ENCODE measurements around the gene RASGEF1C. TPM values are rescaled to one million over a fixed set of nuclear protein-coding genes. Genes with fewer than 3 reads are reported as not detected.

The RASGEF1C gene
- total RNA-seq, 4 donors from 2014 or later: 1.2 to 3.1 (median 2.5) TPM

DNA sequence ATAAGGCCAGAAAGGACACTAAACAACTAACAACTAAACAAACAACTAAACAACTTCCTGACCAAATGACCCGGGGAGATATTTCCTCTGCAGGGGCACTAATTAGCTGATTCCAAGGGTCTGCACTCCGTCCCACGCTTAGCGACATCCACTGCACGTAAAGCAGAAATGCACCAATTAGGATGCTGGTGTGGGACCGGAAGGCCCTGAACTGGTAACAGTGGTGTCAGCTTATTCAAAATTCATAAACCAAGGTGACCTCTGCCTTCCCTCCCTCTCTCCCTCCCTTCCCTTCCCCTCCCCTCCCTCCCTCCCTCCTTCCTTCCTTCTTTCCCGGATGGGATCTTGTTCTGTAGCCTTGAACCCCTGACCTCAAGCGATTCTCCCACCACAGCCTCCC lies 9.6 kb downstream of the RASGEF1C start:
- WGBS: 67% methylated on average over 8 of the region's 8 CpGs
- intact Hi-C loops (cut with DNase I): no loop called here
- H3K4me1 ChIP-seq: no peaks in the 10 kb centered on the region
- TF ChIP-seq, protein P1, sequence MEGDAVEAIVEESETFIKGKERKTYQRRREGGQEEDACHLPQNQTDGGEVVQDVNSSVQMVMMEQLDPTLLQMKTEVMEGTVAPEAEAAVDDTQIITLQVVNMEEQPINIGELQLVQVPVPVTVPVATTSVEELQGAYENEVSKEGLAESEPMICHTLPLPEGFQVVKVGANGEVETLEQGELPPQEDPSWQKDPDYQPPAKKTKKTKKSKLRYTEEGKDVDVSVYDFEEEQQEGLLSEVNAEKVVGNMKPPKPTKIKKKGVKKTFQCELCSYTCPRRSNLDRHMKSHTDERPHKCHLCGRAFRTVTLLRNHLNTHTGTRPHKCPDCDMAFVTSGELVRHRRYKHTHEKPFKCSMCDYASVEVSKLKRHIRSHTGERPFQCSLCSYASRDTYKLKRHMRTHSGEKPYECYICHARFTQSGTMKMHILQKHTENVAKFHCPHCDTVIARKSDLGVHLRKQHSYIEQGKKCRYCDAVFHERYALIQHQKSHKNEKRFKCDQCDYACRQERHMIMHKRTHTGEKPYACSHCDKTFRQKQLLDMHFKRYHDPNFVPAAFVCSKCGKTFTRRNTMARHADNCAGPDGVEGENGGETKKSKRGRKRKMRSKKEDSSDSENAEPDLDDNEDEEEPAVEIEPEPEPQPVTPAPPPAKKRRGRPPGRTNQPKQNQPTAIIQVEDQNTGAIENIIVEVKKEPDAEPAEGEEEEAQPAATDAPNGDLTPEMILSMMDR (IDR thresholded peaks at IDR 0.05): no peak
- no peak for TF ChIP-seq EP300 (IDR thresholded peaks at IDR 0.05)
- H3K27ac ChIP-seq (replicated peaks in 1 of 4): no peak overlapping the region
- peaks cover 0 to 28% (median 0%) of the 10 kb centered on the region in 4 donors for H3K27me3 ChIP-seq
- no peak overlapping the region for H3K4me3 ChIP-seq
- H3K36me3 ChIP-seq: no peaks in the 10 kb centered on the region
- no peak for DNase-seq (ENCODE audit: extremely low spot score)
- no peaks in the 10 kb centered on the region for H3K9me3 ChIP-seq

DNA sequence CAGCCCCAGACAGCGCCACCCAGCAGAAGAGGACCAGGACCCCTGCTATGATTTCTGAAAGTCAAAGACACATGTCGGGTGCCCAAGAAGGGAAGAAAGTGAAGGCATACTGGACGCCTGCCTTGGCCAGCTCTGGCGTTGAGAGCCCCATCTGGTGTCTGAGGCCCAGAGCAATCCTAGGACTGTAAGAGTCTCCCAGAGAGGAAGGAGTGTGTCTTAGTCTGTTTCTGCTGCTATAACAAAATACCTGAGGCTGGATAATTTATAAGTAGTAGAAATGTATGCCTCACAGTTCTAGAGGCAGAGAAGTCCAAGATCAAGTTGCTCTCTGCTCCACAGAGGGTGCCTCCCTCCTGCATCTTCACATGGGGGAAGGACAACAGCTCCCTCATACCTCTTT lies 10.8 kb downstream of the RASGEF1C start:
- H3K9me3 ChIP-seq: no peaks in the 10 kb centered on the region
- TF ChIP-seq POLR2AphosphoS5 (IDR thresholded peaks at IDR 0.05) (no peak), EP300 (IDR thresholded peaks at IDR 0.05) (no peak), POLR2A (IDR thresholded peaks at IDR 0.05; ENCODE audit: low read depth) (no peak)
- TF ChIP-seq, protein P1 (IDR thresholded peaks at IDR 0.05): no peak
- 88% methylated on average over 4 of the region's 4 CpGs for whole genome bisulfite sequencing
- H3K36me3 ChIP-seq: no peaks in the 10 kb centered on the region
- H3K27ac ChIP-seq (replicated peaks in 1 of 4): no peak overlapping the region
- H3K4me1 ChIP-seq: no peaks in the 10 kb centered on the region
- peaks cover 0 to 22% (median 0%) of the 10 kb centered on the region in 4 donors for H3K27me3 ChIP-seq
- DNase-seq (ENCODE audit: extremely low spot score): no peak
- intact Hi-C loops (cut with DNase I): no loop called here
- no peak overlapping the region for H3K4me3 ChIP-seq

DNA sequence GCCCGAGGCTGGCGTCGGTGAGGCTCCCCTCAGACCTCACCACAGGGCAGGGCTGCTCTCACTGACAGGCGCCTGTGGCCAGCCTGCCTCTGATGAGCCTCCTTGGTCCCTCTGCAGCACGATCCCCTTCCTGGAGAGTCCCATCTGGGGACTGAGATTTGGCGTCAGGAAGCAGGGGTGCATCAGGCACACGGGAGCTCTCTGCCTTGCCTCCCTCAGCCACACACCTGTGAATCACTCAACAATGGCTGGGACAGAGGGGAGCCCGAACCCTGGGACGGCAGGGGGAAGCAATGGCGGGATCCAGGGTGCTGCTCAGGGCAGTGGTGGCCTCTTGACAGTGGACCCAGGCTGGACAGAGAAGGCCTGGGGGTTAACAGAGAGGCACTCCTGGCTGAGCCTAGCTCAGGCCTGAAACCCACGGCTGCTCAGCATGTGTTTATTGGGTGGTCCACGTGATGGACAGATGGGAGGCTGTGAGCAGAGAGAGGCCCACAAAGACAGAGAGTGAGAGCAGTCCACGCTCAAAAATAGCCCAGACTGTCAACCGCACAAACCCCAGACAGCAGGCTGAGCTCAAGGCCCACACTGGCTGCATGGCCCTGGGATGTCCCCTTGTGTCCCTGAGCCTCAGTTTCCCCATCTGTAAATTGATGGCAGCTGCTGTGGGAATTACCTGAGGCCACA lies 11.9 kb downstream of the RASGEF1C start:
- WGBS: 72% methylated on average over 9 of the region's 14 CpGs
- DNase-seq (ENCODE audit: extremely low spot score): no peak

DNA sequence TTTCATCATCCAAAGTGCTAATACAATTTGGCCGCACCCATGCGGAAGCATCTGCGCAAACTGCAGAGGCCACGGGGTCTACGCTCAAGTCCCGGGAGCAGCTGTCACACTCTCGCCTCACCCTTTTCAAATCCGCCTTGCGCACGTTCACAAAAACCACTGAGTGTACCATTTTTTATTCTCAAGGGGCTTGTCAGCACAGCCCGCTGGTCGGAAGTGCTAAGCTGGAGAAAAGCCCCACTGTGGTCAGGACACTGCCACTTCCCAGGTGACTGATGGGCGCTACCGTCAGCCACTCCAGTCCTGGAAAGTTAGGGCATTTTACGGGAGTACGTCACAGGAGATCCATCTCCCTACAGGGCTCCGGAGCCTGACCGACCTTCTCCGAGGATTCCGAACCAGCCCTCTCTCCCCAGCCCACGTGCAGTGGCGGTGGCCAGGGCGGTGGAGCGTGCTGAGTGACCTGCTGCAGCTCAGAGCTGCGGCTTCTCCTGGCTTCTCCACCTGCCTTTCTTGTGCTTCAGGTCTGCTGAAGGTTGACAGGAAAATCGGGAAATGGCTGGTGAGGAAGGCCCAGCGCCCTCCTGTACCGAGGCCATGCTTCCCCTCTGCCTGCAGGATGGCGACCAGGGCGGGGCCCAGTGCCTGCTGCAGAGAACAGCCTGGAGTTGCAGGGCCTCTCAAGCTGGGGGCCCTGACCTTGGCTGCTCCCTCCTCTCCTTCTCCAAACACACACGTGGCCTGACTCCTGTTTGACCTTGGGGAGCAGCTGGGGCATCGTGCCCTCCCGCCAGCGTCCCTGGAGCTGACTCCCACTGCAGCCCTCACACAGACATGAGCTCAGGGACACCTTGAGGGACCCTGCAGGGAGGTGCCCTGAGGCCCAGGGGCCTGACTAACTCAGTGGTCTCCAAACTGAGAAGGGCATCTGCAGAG lies 14.3 kb downstream of the RASGEF1C start:
- Histone ChIP-seq H3K27ac (replicated peaks in 1 of 4) (no peak overlapping the region), H3K4me3 (no peak overlapping the region), H3K9me3 (no peaks in the 10 kb centered on the region), H3K27me3 (peaks cover 0 to 14% (median 0%) of the 10 kb centered on the region in 4 donors), H3K36me3 (no peaks in the 10 kb centered on the region), H3K4me1 (no peaks in the 10 kb centered on the region)
- no peak for DNase-seq (ENCODE audit: extremely low spot score)
- intact Hi-C loops (cut with DNase I): no loop called here
- 84% methylated on average over 34 of the region's 34 CpGs for WGBS
- TF ChIP-seq POLR2AphosphoS5 (IDR thresholded peaks at IDR 0.05): no peak
- TF ChIP-seq EP300 (IDR thresholded peaks at IDR 0.05): no peak
- TF ChIP-seq POLR2A (IDR thresholded peaks at IDR 0.05; ENCODE audit: low read depth): no peak
- TF ChIP-seq, protein P1 (IDR thresholded peaks at IDR 0.05): no peak

More for the DNA sequence above, 11.9 kb downstream of the RASGEF1C start:
- intact Hi-C loops (cut with DNase I): no loop called here
- no peak for TF ChIP-seq POLR2A (IDR thresholded peaks at IDR 0.05; ENCODE audit: low read depth)
- TF ChIP-seq POLR2AphosphoS5 (IDR thresholded peaks at IDR 0.05): no peak
- TF ChIP-seq, protein P1 (IDR thresholded peaks at IDR 0.05): no peak
- TF ChIP-seq EP300 (IDR thresholded peaks at IDR 0.05): no peak
- Histone ChIP-seq H3K4me1 (no peaks in the 10 kb centered on the region), H3K27ac (replicated peaks in 1 of 4) (no peak overlapping the region), H3K27me3 (peaks cover 0 to 22% (median 0%) of the 10 kb centered on the region in 4 donors), H3K9me3 (no peaks in the 10 kb centered on the region), H3K4me3 (no peak overlapping the region), H3K36me3 (no peaks in the 10 kb centered on the region)
